Stimulated activated CD4-positive, alpha-beta T cell treated with anti-CD3 and anti-CD28 coated beads, Interleukin-1b, Interleukin-23, amount 100 ng/mL, for 48 hours (primary cell): ENCODE results near the gene CYB5RL.
"Not testable (repeated sequence)": the region's sequence is repeated elsewhere in the genome, so short reads cannot be mapped to it uniquely, and the experiment has no call there.

Source experiments
- DNase-seq: peaks from one replicate; pipeline ENCODE4 v3.0.0-alpha.2; 2020

The CYB5RL gene, protein sequence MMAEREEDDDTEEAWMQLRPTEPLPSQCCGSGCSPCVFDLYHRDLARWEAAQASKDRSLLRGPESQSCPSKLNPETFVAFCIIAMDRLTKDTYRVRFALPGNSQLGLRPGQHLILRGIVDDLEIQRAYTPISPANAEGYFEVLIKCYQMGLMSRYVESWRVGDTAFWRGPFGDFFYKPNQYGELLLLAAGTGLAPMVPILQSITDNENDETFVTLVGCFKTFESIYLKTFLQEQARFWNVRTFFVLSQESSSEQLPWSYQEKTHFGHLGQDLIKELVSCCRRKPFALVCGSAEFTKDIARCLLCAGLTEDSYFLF

GRCh38 chr1:54199765-54200518, at the start of gene CYB5RL, which contains the start of gene MRPL37:
Gene CYB5RL, minus strand, starts transcription at chr1:54200030. Its CDS starts 4,414 bp downstream, at chr1:54195616.
Gene MRPL37, plus strand, starts transcription at chr1:54200167. Its CDS starts 77 bp downstream, at chr1:54200244.
- DNase-seq = peak; percentile 91

- DNase-seq = no peak
Measured at GRCh38 chr1:54248966-54249365, 49.1 kb upstream of the CYB5RL start.

DNA sequence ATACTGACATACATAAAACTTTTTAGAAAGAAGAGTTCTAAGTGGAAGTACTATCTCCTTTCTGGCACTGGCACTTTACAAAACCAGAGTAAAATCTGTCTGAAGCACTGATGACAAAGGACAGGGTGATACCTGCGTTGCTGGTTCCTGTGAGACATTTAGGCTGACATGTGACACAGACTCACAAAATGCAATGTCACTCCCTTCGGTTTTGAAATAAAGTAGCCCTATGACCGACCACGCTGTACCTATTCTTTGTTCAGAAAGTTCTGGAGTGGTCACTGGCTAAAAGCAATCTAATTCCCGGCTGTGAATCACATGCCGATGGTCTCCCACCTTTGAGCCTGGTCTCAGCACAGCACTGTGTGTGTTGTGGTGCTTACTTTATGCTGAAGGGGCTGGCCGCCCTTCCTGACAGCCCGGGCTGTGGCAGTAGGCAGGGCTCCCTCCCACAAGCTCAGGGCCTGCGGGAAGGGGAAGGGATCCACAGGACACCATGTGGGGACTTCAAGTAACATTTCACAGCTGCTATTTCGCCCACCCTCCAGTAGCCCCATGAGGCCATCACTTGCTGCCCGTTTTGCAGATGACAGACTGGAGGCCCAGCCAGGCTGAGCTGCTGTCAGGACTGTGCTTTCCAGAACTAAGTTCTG, 48.2 kb upstream of the CYB5RL start:
- DNase-seq = no peak

- no peak for DNase-seq
Measured at GRCh38 chr1:54246116-54246721, 46.4 kb upstream of the CYB5RL start.

DNA sequence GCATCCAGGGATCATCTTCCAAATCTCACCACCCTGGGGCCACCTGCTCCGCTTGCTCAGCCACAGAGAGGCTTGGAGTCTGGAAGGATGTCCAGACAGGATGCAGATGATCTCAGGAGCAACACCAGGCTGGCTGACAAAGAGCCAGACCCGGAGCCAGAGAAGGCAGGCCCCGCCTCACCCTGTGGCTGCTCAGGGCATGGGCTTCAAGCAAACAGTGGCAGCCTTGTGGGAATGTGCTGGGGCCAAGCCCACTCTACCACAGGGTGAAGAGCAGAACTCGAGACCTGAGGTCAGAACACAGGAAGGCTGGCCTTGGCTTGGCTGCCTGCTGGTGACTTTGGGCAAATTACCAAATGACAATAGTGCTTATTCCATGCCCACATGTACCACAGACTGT, 45.7 kb upstream of the CYB5RL start:
- no peak for DNase-seq

DNA sequence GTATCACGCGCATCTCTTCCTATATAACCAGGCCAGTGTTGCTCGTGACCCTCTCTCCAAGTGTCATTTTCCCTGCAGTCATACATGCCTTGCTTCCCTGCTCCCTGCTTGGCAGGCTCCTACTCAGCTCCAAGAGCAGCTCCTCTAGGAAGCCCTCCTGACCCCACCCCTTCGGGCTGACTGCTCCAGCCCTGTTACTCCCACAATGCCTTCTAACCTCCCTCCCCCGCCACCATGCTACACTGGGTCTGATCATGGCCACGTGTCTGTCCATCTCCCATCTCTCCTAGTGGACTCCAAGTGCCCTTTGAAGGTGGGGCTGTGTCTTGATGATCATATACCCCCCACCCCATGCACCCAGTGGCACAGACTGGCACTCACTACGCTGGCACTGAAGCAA, 44.8 kb upstream of the CYB5RL start:
- DNase-seq = no peak

DNA sequence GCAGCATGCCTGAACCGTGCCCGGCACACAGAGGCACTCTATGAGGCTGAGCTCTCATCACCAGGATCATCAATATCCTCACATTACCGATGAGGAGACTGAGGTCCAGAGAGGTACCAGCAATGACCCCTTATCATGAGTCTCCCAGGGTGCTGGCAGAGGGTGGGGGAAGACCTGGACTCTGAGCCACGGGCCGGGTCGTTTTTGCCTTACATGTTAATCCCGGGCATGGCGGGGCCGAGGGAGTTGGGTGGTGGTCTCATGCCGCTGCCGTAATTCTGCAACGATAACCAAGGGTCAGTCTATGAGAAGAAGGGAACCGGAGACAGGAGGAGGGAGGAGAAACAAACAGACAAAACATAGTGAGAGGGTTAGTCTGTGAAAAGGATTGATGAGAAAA, 43.2 kb upstream of the CYB5RL start:
- DNase-seq = no peak

DNA sequence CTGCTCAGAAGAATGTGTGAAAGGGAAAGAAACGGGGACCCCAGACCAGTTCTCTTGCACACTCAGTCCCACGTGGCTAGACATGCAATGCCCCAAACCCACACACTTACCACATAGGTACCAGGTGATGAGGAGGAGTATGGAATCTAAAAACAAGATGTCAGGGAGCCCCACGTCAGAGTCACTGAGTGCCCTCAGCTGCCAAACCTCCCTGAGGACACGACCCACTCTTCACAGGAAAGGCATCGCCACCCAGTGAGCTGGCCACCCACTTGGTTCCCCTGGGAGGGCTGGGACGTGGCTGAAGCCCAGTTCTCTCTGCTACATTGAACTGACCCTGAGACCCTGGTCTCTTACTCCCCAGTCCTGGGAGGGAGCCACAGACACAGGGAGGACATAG, 41.5 kb upstream of the CYB5RL start:
- DNase-seq = no peak

DNA sequence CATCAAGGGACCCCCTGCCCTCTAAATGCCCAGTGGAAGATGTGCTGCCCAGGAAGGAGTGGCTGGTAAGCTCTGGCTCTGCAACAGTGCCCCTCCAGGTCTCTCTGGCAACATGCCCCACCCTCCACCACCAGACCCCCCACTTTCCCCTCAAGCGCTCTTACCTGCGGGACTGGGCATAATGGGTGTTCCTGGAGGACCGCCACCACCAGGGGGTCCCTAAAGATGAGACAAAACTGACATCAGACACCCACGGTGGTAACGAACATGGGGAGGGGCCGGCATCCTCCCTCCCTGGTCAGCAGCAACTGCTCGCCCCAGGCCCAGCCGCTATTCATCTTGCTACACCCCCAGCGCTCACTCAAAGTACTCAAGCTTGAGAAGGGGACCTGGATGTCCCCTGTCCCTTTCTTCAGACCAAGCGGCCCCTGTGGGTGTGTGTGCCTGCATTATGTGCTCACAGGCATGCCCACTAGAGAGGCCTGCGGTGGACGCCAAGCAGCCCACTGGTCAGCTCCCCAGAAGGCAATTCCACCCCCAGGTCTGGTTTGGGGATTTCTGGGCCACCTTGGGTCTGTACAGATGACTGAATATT, 41.0 kb upstream of the CYB5RL start:
- DNase-seq = no peak

DNA sequence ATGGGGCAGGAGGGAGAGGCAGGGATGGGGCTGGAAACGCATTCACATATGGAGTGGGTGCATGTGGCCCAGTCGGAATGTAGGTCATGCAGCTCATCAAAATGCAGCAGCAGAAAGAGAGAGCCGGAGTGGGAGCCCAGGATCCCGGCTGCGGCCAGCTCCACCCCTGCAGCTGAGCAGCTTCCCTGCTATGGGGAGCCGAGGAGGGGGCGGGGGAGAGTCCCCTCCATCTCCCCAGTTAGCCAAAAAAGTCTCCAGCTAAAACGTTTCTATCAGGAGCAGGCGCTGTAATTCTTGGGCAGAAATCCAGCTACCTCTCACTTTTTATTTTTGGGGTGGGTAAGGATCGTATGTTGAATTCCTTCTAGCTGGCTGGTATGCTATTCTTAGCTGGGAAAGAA, 39.8 kb upstream of the CYB5RL start:
- no peak for DNase-seq

GRCh38 chr1:54239035-54239383, 39.2 kb upstream of the CYB5RL start:
- no peak for DNase-seq

DNA sequence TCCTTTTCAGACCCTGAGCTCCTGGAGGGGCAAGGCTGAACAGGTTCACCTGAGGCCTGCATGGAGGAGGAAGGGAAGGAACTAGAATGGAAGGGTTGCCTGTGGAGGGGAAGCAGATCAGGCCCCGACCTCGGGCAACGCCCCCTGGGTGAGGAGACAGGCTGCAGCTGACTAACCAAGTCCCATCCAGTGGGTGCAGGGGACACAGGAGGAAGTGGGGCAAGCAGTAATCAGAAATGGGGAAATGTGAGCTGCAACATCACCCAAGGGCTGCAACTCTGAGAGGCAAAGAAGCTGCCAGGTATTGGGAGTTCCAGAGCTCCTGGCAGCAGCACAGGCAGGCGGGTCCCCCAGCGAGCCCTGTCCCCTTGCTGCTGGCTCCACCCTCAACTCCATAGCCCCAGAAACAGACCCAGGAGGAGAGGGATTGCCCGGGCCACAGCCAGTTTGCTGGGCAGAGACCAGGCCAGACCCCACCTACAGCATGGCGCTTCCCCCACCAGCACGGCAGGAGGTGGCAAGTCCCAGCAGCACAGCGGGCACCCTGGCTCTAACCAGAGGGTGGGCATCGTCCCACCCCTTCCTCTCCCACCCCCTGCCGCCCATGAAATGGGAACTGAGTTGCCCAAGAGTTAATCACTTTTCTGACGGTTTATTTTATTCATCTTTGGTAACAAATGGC, 38.7 kb upstream of the CYB5RL start:
- DNase-seq = no peak

DNA sequence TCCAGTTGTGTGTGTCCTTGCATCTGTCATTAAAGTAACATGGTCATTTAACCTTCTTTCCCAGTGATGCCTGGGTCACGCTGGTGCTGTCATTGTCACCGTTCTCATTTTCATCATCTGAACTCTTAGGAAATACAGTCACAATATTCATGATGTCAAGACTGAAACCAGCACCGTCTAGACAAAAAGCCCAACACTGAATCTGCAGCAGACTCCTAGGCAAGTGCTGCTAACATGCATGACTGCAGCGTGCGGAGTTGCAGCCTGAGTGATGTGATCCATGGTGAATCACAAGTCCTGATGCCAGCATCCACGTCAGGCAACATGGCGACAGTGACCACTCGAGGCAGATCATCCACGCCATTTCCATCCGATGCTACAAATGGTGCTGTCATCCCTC, 37.8 kb upstream of the CYB5RL start:
- DNase-seq = no peak

DNA sequence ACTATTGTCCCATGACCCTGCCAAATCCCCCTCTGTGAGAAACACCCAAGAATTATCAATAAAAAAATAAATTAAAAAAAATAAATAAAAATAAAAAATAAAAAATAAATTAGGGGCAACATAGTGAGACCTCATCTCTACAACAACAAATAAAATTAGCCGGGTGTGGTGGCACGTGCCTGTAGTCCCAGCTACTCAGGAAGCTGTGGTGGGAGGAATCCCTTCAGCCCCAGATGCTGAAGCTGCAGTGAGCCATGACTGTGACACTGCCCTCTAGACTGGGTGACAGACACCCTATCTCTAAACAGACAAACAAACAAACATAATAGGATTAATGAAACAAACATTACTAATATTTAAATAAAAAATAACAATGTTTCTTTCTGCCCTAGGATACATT, 34.5 kb upstream of the CYB5RL start:
- no peak for DNase-seq

DNA sequence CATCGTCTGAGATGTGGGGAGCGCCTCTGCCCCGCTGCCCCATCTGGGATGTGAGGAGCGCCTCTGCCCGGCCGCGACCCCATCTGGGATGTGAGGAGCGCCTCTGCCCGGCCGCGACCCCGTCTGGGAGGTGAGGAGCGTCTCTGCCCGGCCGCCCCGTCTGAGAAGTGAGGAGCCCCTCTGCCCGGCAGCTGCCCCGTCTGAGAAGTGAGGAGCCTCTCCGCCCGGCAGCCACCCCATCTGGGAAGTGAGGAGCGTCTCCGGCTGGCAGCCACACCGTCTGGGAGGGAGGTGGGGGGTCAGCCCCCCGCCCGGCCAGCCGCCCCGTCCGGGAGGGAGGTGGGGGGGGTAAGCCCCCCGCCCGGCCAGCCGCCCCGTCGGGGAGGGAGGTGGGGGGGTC, 33.4 kb upstream of the CYB5RL start:
- DNase-seq = not testable (repeated sequence)

GRCh38 chr1:54230507-54231339, 30.9 kb upstream of the CYB5RL start:
- peak; percentile 65 for DNase-seq

GRCh38 chr1:54229281-54229891, 29.6 kb upstream of the CYB5RL start:
- peak; percentile 32 for DNase-seq

DNA sequence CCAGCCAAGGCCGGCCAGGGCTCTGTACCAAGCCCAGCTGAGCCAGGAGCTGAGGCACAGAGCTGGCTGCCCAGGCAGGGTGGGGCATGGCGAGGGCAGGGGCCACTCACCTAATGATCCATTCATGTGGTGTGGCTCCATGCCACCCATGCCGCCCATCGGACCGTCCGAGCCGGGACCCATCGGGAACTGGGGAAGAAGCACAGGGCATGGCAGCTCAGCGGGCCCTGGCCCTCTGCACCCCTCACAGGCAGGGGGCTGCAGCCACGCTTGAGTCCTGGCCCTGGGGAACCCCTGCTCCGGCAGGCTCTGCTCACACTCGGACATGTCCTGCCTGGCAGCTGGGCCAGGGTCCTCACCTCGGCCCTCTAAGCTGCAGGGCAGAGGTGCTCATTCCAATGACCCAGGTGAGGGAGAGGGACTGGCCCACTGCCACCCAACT, 28.8 kb upstream of the CYB5RL start:
- DNase-seq = no peak

DNA sequence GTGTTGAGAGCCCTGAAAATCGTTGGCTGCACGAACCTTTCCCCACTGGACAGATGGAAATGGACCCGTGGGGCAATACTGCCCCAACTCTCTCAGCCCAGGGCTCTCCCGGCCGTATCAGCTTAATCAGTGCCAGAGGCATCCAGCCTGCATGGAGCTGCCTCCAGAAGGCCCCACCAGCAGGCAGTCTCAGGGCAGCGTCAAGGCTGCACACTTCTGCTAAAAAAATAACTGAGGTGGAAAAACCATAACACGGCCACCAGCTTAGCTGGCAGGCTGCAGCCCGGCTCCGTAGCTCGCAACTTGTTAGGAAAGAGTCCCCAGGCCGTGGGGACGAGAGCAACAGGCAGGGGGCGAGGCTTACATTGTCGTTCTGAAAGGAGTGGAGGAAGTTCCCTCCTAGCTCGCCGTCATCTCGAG, 28.1 kb upstream of the CYB5RL start:
- DNase-seq = no peak

- no peak for DNase-seq
Measured at GRCh38 chr1:54227091-54227602, 27.3 kb upstream of the CYB5RL start.
